CD14-positive monocyte (primary cell): Measurements from ENCODE around the gene XRN1. TPM values are rescaled to one million over a fixed set of nuclear protein-coding genes. Genes with fewer than 3 reads are reported as not detected.

Experiments used
- DNase-seq, 3 donors: peaks; one replicate each; pipeline ENCODE4 v3.0.0-alpha.2; 2011 to 2022
- H2AFZ ChIP-seq: 2 replicates; pipeline ENCODE4 v1.6.0; 2012; ENCODE audit warnings: mild to moderate bottlenecking, low read depth, low read length, inconsistent platforms; ENCODE audit not compliant: insufficient read depth, poor library complexity, severe bottlenecking
- H3K27ac ChIP-seq, 2 donors: 1 replicate in 1 of 2; 2 replicates in 1 of 2; pipeline ENCODE4 v1.5.1; 2012 to 2013; ENCODE audit warnings: low read length in 2 of 2, control low read depth in 1 of 2, inconsistent platforms in 1 of 2, low read depth in 1 of 2, mild to moderate bottlenecking in 1 of 2
- H3K27me3 ChIP-seq, 2 donors: one replicate each; pipeline versions ENCODE4 v1.6.0 to v1.6.1; 2011 to 2013; ENCODE audit warnings: low read length in 2 of 2; ENCODE audit not compliant: control insufficient read depth in 2 of 2, insufficient read depth in 2 of 2
- H3K36me3 ChIP-seq, 2 donors: replicated peaks in 1 of 2; 1 replicate in 1 of 2; 2 replicates in 1 of 2; pipeline versions ENCODE4 v1.5.1 to v1.6.1; 2012 to 2013; ENCODE audit warnings: low read length in 2 of 2, control low read depth in 1 of 2, inconsistent platforms in 1 of 2, mild to moderate bottlenecking in 1 of 2; ENCODE audit not compliant: insufficient read depth in 2 of 2, control insufficient read depth in 1 of 2
- H3K4me1 ChIP-seq, 2 donors: 1 replicate in 1 of 2; 2 replicates in 1 of 2; pipeline versions ENCODE4 v1.5.1 to v1.6.1; 2012 to 2013; ENCODE audit warnings: low read length in 2 of 2, control low read depth in 1 of 2, inconsistent platforms in 1 of 2, mild to moderate bottlenecking in 1 of 2, moderate library complexity in 1 of 2; ENCODE audit not compliant: insufficient read depth in 2 of 2, control insufficient read depth in 1 of 2
- H3K4me2 ChIP-seq: replicated peaks from 2 replicates; pipeline ENCODE3; 2012; ENCODE audit warnings: low read length, moderate library complexity, mild to moderate bottlenecking; ENCODE audit not compliant: poor library complexity, severe bottlenecking; ENCODE audit errors: extremely low read depth
- H3K4me3 ChIP-seq, 3 experiments: fragments of 200-600 bp in 1 of 3; sonication (generic) in 1 of 3; replicated peaks in 1 of 3; 1 replicate in 2 of 3; 2 replicates in 1 of 3; pipeline ENCODE4 v1.5.1; 2011 to 2013; ENCODE audit warnings: low read length in 3 of 3, mild to moderate bottlenecking in 3 of 3, control low read depth in 2 of 3, low read depth in 2 of 3, inconsistent platforms in 1 of 3, moderate library complexity in 1 of 3
- H3K79me2 ChIP-seq: 2 replicates; pipeline ENCODE4 v1.6.0; 2012; ENCODE audit warnings: mild to moderate bottlenecking, control low read depth, inconsistent platforms, low read length, moderate library complexity; ENCODE audit not compliant: insufficient read depth
- H3K9ac ChIP-seq: 2 replicates; pipeline ENCODE4 v1.6.0; 2017; ENCODE audit warnings: low read length, mild to moderate bottlenecking; ENCODE audit not compliant: insufficient read depth, poor library complexity, severe bottlenecking
- H3K9me3 ChIP-seq, 2 donors: replicated peaks in 1 of 2; 1 replicate in 1 of 2; 2 replicates in 1 of 2; pipeline versions ENCODE4 v1.5.1 to v1.6.1; 2012 to 2013; ENCODE audit warnings: low read length in 2 of 2, control low read depth in 1 of 2; ENCODE audit not compliant: control insufficient read depth in 1 of 2, insufficient read depth in 1 of 2
- H4K20me1 ChIP-seq: 2 replicates; pipeline ENCODE4 v1.6.0; 2012; ENCODE audit warnings: mild to moderate bottlenecking, low read length, control low read depth, moderate library complexity; ENCODE audit not compliant: insufficient read depth
- H3K27ac Mint-ChIP-seq, 7 donors: one replicate each; pipeline ENCODE4 v1.8.0; 2020; ENCODE audit warnings: mild to moderate bottlenecking in 7 of 7, mixed read lengths in 7 of 7, moderate library complexity in 6 of 7, inconsistent platforms in 2 of 7
- H3K27me3 Mint-ChIP-seq, 3 donors: one replicate each; pipeline ENCODE4 v1.8.0; 2021 to 2022; ENCODE audit warnings: low read depth in 3 of 3, mild to moderate bottlenecking in 3 of 3, mixed read lengths in 3 of 3, moderate library complexity in 3 of 3, inconsistent platforms in 1 of 3
- H3K36me3 Mint-ChIP-seq, 2 donors: one replicate each; pipeline ENCODE4 v1.8.0; 2020; ENCODE audit warnings: mixed read lengths in 2 of 2, inconsistent platforms in 1 of 2, mild to moderate bottlenecking in 1 of 2
- H3K4me1 Mint-ChIP-seq: one replicate; pipeline ENCODE4 v1.8.0; 2020; ENCODE audit warnings: mild to moderate bottlenecking, mixed read lengths
- H3K4me3 Mint-ChIP-seq, 2 donors: one replicate each; pipeline ENCODE4 v1.8.0; 2020; ENCODE audit warnings: mild to moderate bottlenecking in 2 of 2, mixed read lengths in 2 of 2, moderate library complexity in 1 of 2
- H3K9me3 Mint-ChIP-seq, 7 donors: one replicate each; pipeline ENCODE4 v1.8.0; 2020 to 2022; ENCODE audit warnings: mixed read lengths in 7 of 7, mild to moderate bottlenecking in 6 of 7, moderate library complexity in 6 of 7, inconsistent platforms in 2 of 7
- CTCF ChIP-seq: fragments of 200-600 bp; IDR thresholded peaks from one replicate; pipeline ENCODE4 v1.8.0; 2022; ENCODE audit warnings: antibody characterized with exemption, mild to moderate bottlenecking
- WGBS: methylation state at CpG from one replicate; pipeline ENCODE4 v1.1.5; 2013; ENCODE audit warnings: missing lambda C conversion rate; ENCODE audit not compliant: insufficient coverage; 5-methylcytosine and 5-hydroxymethylcytosine counted together
- intact Hi-C, 2 donors: fragments of 100-400 bp; cut with micrococcal nuclease; formaldehyde crosslinking; loops; one replicate each; pipeline versions ENCODE4 v1.15.0 to v1.15.1; 2023
- polyA plus RNA-seq, 3 donors: library from polyadenylated mRNA; depleted of rRNA in 1 of 3; unstranded in 2 of 3; stranded (reverse) in 1 of 3; fragments of 300-500 nt in 2 of 3; fragments of >200 nt in 1 of 3; fragmentation: Illumina TruSeq in 2 of 3; gene quantifications; 1 replicate in 2 of 3; 2 replicates in 1 of 3; pipeline ENCODE4 v1.2.3, GENCODE V29; 2012 to 2021

The XRN1 gene
- polyA plus RNA-seq, 3 donors = 8.6 to 47.9 (median 24.3) TPM

- Histone ChIP-seq H4K20me1 (no peaks in the 10 kb centered on the region), H3K36me3 (peaks cover 5 to 15% of the 10 kb centered on the region in 2 donors), H3K9ac (no peak overlapping the region), H3K4me3 (no peak overlapping the region), H3K79me2 (no peaks in the 10 kb centered on the region), H2AFZ (no peak overlapping the region), H3K4me1 (no peaks in the 10 kb centered on the region), H3K9me3 (peaks cover 3 to 6% of the 10 kb centered on the region in 2 donors), H3K4me2 (no peak overlapping the region), H3K27ac (no peak overlapping the region), H3K27me3 (no peaks in the 10 kb centered on the region)
- Mint-ChIP-seq H3K4me1 (no peaks in the 10 kb centered on the region), H3K9me3 (peaks cover 0 to 9% (median 6%) of the 10 kb centered on the region in 7 donors), H3K27ac (no peak overlapping the region), H3K27me3 (peaks cover 0 to 1% (median 0%) of the 10 kb centered on the region in 3 donors), H3K36me3 (peaks cover 14 to 18% of the 10 kb centered on the region in 2 donors), H3K4me3 (no peak overlapping the region)
- DNase-seq = no peak
- intact Hi-C loops = no loop called here
- WGBS = 90% methylated on average over 2 of the region's 4 CpGs
- TF ChIP-seq CTCF = no peak
Measured at GRCh38 chr3:142470826-142471225, 23.0 kb upstream of the XRN1 start.

GRCh38 chr3:142468456-142468855 is 20.6 kb upstream of the XRN1 start:
- Histone ChIP-seq H3K27ac (no peak overlapping the region), H3K36me3 (peaks cover 18 to 30% of the 10 kb centered on the region in 2 donors), H3K4me1 (no peaks in the 10 kb centered on the region), H3K79me2 (no peaks in the 10 kb centered on the region), H3K4me2 (no peak overlapping the region), H3K9me3 (peaks cover 1 to 3% of the 10 kb centered on the region in 2 donors), H3K27me3 (no peaks in the 10 kb centered on the region), H3K9ac (no peak overlapping the region), H4K20me1 (no peaks in the 10 kb centered on the region), H3K4me3 (no peak overlapping the region), H2AFZ (no peak overlapping the region)
- no peak for DNase-seq
- Mint-ChIP-seq H3K27ac (no peak overlapping the region), H3K4me1 (no peaks in the 10 kb centered on the region), H3K36me3 (peaks cover 30 to 32% of the 10 kb centered on the region in 2 donors), H3K27me3 (no peaks in the 10 kb centered on the region), H3K9me3 (peaks cover 0 to 3% (median 1%) of the 10 kb centered on the region in 7 donors), H3K4me3 (no peak overlapping the region)
- no peak for TF ChIP-seq CTCF
- 100% methylated on average over 2 of the region's 4 CpGs for WGBS
- intact Hi-C loops = no loop called here
